Measurements from ENCODE around the gene NRF1.

The NRF1 gene

DNA sequence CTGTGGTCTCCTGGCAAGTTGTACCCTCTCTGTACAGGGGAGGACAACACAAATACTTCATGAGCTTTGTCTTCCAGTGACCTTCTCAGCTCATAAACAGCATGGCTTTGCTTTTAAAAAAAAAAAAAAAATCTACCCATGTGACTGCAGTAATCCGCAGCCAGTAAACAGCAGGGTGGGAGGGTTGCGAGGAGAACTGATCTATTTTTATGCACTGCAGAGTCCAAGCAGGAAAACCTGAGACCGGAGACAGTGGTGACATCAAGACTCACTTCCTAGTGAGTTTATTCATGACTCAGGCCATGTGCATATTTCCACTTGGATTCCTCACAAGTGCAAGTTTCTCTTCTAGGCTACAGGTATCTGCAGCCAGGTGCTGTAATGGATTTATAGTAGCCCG, 127.9 kb downstream of the NRF1 start:
- TF ChIP-seq USF1 (IDR thresholded peaks at IDR 0.05) (peak; percentile 52), TCF12 (IDR thresholded peaks at IDR 0.05; ENCODE audit: low read depth) (no peak), ZBTB7A (IDR thresholded peaks at IDR 0.05; ENCODE audit: low read depth) (no peak), RAD21 (IDR thresholded peaks at IDR 0.05; ENCODE audit: low read depth) (no peak), CREB1 (IDR thresholded peaks at IDR 0.05; ENCODE audit: low read depth) (no peak)
- TF ChIP-seq, protein P1, sequence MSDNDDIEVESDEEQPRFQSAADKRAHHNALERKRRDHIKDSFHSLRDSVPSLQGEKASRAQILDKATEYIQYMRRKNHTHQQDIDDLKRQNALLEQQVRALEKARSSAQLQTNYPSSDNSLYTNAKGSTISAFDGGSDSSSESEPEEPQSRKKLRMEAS (IDR thresholded peaks at IDR 0.05): no peak

DNA sequence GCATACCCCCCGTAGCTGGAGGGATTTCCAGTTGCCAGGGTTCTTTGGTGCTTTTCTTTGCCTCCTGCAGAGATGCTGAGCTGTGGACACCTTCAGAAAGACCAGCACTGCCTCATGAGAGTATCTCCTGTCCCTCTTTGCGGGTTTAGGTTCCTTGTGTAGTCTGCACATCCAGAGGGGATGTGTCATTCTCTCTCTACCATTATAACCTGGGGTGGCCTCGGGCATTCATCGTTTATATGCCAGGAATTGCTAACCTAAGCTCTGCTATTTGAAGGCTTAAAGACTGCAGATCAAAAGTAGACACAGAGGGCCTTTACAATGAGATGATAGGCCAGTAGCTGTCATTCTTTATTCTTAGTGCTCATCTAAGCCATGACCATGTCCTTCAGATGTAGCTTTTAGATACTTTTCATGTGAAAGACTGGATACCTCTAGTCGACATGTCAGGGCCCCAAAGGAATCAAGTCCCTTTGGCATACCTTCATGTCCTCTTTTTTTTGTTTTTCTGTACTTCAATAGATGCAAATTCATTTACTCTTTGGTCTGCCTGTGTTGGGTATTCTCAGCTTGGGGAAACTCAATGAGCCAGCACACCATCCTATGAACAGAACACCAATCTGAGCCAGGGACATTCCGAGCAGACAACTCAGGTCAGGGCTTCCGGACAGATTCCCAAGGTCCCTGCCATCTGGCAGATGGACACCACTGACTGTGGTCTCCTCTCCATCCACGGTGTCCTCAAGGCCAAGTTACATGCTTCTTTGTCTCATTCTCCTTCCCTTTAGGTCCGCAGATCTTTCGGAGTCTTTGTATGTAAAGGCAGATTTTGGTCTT, 129.3 kb downstream of the NRF1 start:
- TF ChIP-seq RAD21 (IDR thresholded peaks at IDR 0.05; ENCODE audit: low read depth) (no peak), USF1 (IDR thresholded peaks at IDR 0.05) (no peak), TEAD4 (IDR thresholded peaks at IDR 0.05) (no peak), EGR1 (IDR thresholded peaks at IDR 0.05) (no peak), FOXM1 (IDR thresholded peaks at IDR 0.05; ENCODE audit: borderline replicate concordance, low read depth) (no peak), ZBTB7A (IDR thresholded peaks at IDR 0.05; ENCODE audit: low read depth) (no peak), NFIC (IDR thresholded peaks at IDR 0.05) (no peak), CREB1 (IDR thresholded peaks at IDR 0.05; ENCODE audit: low read depth) (no peak), EP300 (IDR thresholded peaks at IDR 0.05; ENCODE audit: borderline replicate concordance) (no peak), TCF12 (IDR thresholded peaks at IDR 0.05; ENCODE audit: low read depth) (no peak), TAF1 (IDR thresholded peaks at IDR 0.05; ENCODE audit: low read depth) (no peak), YY1 (IDR thresholded peaks at IDR 0.05; ENCODE audit: low read depth) (no peak), CEBPB (IDR thresholded peaks at IDR 0.05) (no peak)
- TF ChIP-seq, protein P2, sequence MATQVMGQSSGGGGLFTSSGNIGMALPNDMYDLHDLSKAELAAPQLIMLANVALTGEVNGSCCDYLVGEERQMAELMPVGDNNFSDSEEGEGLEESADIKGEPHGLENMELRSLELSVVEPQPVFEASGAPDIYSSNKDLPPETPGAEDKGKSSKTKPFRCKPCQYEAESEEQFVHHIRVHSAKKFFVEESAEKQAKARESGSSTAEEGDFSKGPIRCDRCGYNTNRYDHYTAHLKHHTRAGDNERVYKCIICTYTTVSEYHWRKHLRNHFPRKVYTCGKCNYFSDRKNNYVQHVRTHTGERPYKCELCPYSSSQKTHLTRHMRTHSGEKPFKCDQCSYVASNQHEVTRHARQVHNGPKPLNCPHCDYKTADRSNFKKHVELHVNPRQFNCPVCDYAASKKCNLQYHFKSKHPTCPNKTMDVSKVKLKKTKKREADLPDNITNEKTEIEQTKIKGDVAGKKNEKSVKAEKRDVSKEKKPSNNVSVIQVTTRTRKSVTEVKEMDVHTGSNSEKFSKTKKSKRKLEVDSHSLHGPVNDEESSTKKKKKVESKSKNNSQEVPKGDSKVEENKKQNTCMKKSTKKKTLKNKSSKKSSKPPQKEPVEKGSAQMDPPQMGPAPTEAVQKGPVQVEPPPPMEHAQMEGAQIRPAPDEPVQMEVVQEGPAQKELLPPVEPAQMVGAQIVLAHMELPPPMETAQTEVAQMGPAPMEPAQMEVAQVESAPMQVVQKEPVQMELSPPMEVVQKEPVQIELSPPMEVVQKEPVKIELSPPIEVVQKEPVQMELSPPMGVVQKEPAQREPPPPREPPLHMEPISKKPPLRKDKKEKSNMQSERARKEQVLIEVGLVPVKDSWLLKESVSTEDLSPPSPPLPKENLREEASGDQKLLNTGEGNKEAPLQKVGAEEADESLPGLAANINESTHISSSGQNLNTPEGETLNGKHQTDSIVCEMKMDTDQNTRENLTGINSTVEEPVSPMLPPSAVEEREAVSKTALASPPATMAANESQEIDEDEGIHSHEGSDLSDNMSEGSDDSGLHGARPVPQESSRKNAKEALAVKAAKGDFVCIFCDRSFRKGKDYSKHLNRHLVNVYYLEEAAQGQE (IDR thresholded peaks at IDR 0.05; ENCODE audit: low read depth): no peak

GRCh38 chr7:129741743-129742213, 130.3 kb downstream of the NRF1 start:
- TF ChIP-seq RAD21 (IDR thresholded peaks at IDR 0.05; ENCODE audit: low read depth) (no peak), NFIC (IDR thresholded peaks at IDR 0.05) (no peak), CEBPB (IDR thresholded peaks at IDR 0.05) (no peak), EGR1 (IDR thresholded peaks at IDR 0.05) (no peak), YY1 (IDR thresholded peaks at IDR 0.05; ENCODE audit: low read depth) (no peak), ZBTB7A (IDR thresholded peaks at IDR 0.05; ENCODE audit: low read depth) (no peak), CREB1 (IDR thresholded peaks at IDR 0.05; ENCODE audit: low read depth) (no peak), TAF1 (IDR thresholded peaks at IDR 0.05; ENCODE audit: low read depth) (no peak), FOXM1 (IDR thresholded peaks at IDR 0.05; ENCODE audit: borderline replicate concordance, low read depth) (no peak), TEAD4 (IDR thresholded peaks at IDR 0.05) (no peak), EP300 (IDR thresholded peaks at IDR 0.05; ENCODE audit: borderline replicate concordance) (no peak), USF1 (IDR thresholded peaks at IDR 0.05) (no peak), TCF12 (IDR thresholded peaks at IDR 0.05; ENCODE audit: low read depth) (no peak)
- TF ChIP-seq, protein P2 (IDR thresholded peaks at IDR 0.05; ENCODE audit: low read depth): no peak
- TF ChIP-seq, protein P1 (IDR thresholded peaks at IDR 0.05): no peak

GRCh38 chr7:129742256-129742655, 130.7 kb downstream of the NRF1 start:
- TF ChIP-seq EP300 (IDR thresholded peaks at IDR 0.05; ENCODE audit: borderline replicate concordance) (no peak), YY1 (IDR thresholded peaks at IDR 0.05; ENCODE audit: low read depth) (no peak)

- TF ChIP-seq CREB1 (IDR thresholded peaks at IDR 0.05; ENCODE audit: low read depth): no peak
- no peak for TF ChIP-seq USF1 (IDR thresholded peaks at IDR 0.05)
- no peak for TF ChIP-seq EGR1 (IDR thresholded peaks at IDR 0.05)
- TF ChIP-seq CEBPB (IDR thresholded peaks at IDR 0.05): no peak
- TF ChIP-seq TAF1 (IDR thresholded peaks at IDR 0.05; ENCODE audit: low read depth): no peak
- no peak for TF ChIP-seq TEAD4 (IDR thresholded peaks at IDR 0.05)
- TF ChIP-seq, protein P2 (IDR thresholded peaks at IDR 0.05; ENCODE audit: low read depth): no peak
Measured at GRCh38 chr7:129746857-129747529, 135.5 kb downstream of the NRF1 start.

All from Ishikawa (cell line).